Natural killer cell (primary cell): ENCODE measurements around the gene ESR2. TPM values are rescaled to one million over a fixed set of nuclear protein-coding genes. Genes with fewer than 3 reads are reported as not detected.

Experiments
- ATAC-seq, 3 donors: fragments of 150-1000 bp in 2 of 3; fragments of 200-7000 bp in 1 of 3; cut with Tn5 transposase; 1 replicate in 1 of 3; 2 replicates in 2 of 3; pipeline ENCODE4 v1.10.0; 2021; ENCODE audit warnings: mild to moderate bottlenecking in 2 of 3, moderate library complexity in 2 of 3
- DNase-seq, 2 donors: peaks; one replicate each; pipeline versions ENCODE4 v3.0.0 to v3.0.0-alpha.2; 2013 to 2021; ENCODE audit warnings: mixed read lengths in 1 of 2
- H3K27ac ChIP-seq: one replicate; pipeline ENCODE4 v1.5.1; 2013; ENCODE audit warnings: mild to moderate bottlenecking, low read length
- H3K27me3 ChIP-seq: one replicate; pipeline ENCODE4 v1.6.1; 2013; ENCODE audit warnings: low read length; ENCODE audit not compliant: control insufficient read depth, insufficient read depth
- H3K36me3 ChIP-seq: one replicate; pipeline ENCODE4 v1.6.1; 2013; ENCODE audit warnings: low read length; ENCODE audit not compliant: control insufficient read depth, insufficient read depth
- H3K4me1 ChIP-seq: one replicate; pipeline ENCODE4 v1.6.1; 2013; ENCODE audit warnings: low read length; ENCODE audit not compliant: control insufficient read depth, insufficient read depth
- H3K4me3 ChIP-seq: one replicate; pipeline ENCODE4 v1.5.1; 2013; ENCODE audit warnings: low read length
- H3K9me3 ChIP-seq: one replicate; pipeline ENCODE4 v1.6.1; 2013; ENCODE audit warnings: low read length; ENCODE audit not compliant: control insufficient read depth, insufficient read depth
- H3K27ac Mint-ChIP-seq, 2 donors: one replicate each; pipeline ENCODE4 v1.8.0; 2022; ENCODE audit warnings: mild to moderate bottlenecking in 2 of 2, mixed read lengths in 2 of 2, moderate library complexity in 1 of 2
- H3K27me3 Mint-ChIP-seq, 2 donors: one replicate each; pipeline ENCODE4 v1.8.0; 2022; ENCODE audit warnings: low read depth in 2 of 2, mixed read lengths in 2 of 2
- H3K36me3 Mint-ChIP-seq: one replicate; pipeline ENCODE4 v1.8.0; 2022; ENCODE audit warnings: mixed read lengths
- H3K4me1 Mint-ChIP-seq, 2 donors: one replicate each; pipeline ENCODE4 v1.8.0; 2022; ENCODE audit warnings: mixed read lengths in 2 of 2
- H3K4me3 Mint-ChIP-seq: one replicate; pipeline ENCODE4 v1.8.0; 2022; ENCODE audit warnings: mild to moderate bottlenecking, moderate library complexity, mixed read lengths
- H3K9me3 Mint-ChIP-seq, 2 donors: one replicate each; pipeline ENCODE4 v1.8.0; 2022; ENCODE audit warnings: mixed read lengths in 2 of 2
- WGBS: methylation state at CpG from one replicate; pipeline ENCODE4 v1.1.7; 2013; ENCODE audit warnings: missing lambda C conversion rate; ENCODE audit not compliant: insufficient coverage; 5-methylcytosine and 5-hydroxymethylcytosine counted together
- intact Hi-C: fragments of 100-400 bp; cut with micrococcal nuclease; formaldehyde crosslinking; loops from one replicate; pipeline ENCODE4 v1.14.2; 2022
- total RNA-seq, 4 donors: library from RNA; stranded (reverse); fragments of 120-200 nt in 1 of 4; gene quantifications; one replicate each; pipeline versions ENCODE4 v1.2.3 to v1.2.4, GENCODE V29; 2013 to 2022
- TF ChIP-seq, protein P1 (sequence below): fragments of 200-600 bp; IDR thresholded peaks from one replicate; pipeline ENCODE4 v1.8.0; 2022; ENCODE audit warnings: antibody characterized with exemption

The ESR2 gene
- total RNA-seq, 3 donors from 2014 or later (not counting 1 experiment from before 2014, with no cell fraction given): 0.53 TPM; not detected in 2

DNA sequence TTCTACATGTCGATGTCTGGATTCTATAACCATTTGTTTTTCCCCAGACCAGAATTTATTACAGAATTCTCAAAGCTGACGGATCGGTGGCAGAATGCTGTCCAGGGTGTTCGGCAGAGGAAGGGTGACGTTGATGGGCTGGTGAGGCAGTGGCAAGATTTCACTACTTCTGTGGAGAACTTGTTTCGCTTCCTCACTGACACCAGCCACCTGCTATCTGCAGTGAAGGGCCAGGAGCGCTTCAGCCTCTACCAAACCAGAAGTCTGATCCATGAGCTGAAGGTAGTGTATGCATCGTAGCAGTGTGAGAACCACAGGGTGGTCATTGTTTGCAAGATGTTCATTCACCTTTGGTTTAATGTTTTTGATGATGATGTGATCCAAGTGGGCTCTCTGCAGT is 124.0 kb downstream of the ESR2 start:
- H3K4me1 Mint-ChIP-seq: no peaks in the 10 kb centered on the region
- 82% methylated on average over 7 of the region's 8 CpGs for WGBS
- Histone ChIP-seq H3K9me3 (no peaks in the 10 kb centered on the region), H3K36me3 (peaks cover 71% of the 10 kb centered on the region), H3K4me1 (no peaks in the 10 kb centered on the region), H3K27me3 (no peaks in the 10 kb centered on the region), H3K4me3 (no peak overlapping the region), H3K27ac (no peak overlapping the region)
- ATAC-seq: no peak
- H3K27me3 Mint-ChIP-seq: no peaks in the 10 kb centered on the region
- intact Hi-C loops: no loop called here
- TF ChIP-seq, protein P1, sequence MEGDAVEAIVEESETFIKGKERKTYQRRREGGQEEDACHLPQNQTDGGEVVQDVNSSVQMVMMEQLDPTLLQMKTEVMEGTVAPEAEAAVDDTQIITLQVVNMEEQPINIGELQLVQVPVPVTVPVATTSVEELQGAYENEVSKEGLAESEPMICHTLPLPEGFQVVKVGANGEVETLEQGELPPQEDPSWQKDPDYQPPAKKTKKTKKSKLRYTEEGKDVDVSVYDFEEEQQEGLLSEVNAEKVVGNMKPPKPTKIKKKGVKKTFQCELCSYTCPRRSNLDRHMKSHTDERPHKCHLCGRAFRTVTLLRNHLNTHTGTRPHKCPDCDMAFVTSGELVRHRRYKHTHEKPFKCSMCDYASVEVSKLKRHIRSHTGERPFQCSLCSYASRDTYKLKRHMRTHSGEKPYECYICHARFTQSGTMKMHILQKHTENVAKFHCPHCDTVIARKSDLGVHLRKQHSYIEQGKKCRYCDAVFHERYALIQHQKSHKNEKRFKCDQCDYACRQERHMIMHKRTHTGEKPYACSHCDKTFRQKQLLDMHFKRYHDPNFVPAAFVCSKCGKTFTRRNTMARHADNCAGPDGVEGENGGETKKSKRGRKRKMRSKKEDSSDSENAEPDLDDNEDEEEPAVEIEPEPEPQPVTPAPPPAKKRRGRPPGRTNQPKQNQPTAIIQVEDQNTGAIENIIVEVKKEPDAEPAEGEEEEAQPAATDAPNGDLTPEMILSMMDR: no peak
- peak overlapping the region in 1 of 2 donors; percentile 31 for H3K27ac Mint-ChIP-seq
- peaks cover 6% of the 10 kb centered on the region for H3K36me3 Mint-ChIP-seq
- no peaks in the 10 kb centered on the region for H3K9me3 Mint-ChIP-seq
- no peak for DNase-seq
- no peak overlapping the region for H3K4me3 Mint-ChIP-seq

DNA sequence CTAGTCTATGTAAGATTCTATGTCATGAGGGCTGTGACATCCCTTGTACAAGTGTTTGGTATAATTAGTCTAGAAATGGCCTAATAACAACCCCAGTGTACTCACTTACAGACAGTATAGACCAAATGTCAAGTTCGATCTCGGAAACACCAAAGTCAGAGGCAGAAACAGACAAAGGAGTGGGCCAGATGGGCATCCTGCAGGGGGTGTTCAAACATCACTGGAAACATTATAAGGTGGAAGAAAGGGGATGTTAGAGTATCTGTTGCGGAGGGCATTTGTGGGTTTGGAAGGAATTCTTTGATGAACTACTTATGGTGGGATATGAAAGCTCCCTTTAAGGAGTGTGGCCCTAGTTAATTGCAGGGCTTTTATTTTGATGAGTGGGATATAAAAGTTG is 134.6 kb downstream of the ESR2 start:
- peaks cover 53% of the 10 kb centered on the region for H3K36me3 ChIP-seq
- intact Hi-C loops: no loop called here
- H3K27me3 ChIP-seq: no peaks in the 10 kb centered on the region
- H3K4me3 ChIP-seq: no peak overlapping the region
- TF ChIP-seq, protein P1: no peak
- H3K4me3 Mint-ChIP-seq: no peak overlapping the region
- H3K4me1 ChIP-seq: no peaks in the 10 kb centered on the region
- H3K36me3 Mint-ChIP-seq: peaks cover 40% of the 10 kb centered on the region
- H3K27me3 Mint-ChIP-seq: no peaks in the 10 kb centered on the region
- no peak for DNase-seq
- H3K9me3 Mint-ChIP-seq: no peaks in the 10 kb centered on the region
- 80% methylated on average over 3 of the region's 3 CpGs for WGBS
- H3K4me1 Mint-ChIP-seq: peaks cover 0 to 4% of the 10 kb centered on the region in 2 donors
- no peak overlapping the region for H3K27ac ChIP-seq
- H3K9me3 ChIP-seq: no peaks in the 10 kb centered on the region
- no peak for ATAC-seq
- H3K27ac Mint-ChIP-seq: peak overlapping the region; percentile 7 to 42

DNA sequence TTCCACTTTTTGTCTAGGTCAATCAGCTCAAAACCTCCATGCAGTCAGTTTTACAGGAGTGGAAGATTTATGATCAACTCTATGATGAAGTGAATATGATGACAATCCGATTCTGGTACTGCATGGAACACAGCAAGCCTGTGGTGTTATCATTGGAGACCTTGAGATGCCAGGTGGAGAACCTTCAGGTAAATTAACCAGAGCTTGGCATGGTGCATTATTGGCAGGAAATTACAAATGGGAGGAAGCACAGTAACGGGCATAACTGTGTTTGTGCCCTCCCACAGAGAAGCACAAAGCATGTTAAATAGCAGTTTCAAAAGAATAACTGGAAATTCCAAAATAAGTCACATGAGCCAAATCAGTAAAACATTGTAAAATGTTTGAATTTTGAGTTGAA is 135.6 kb downstream of the ESR2 start:
- no peak overlapping the region for H3K4me3 Mint-ChIP-seq
- TF ChIP-seq, protein P1: no peak
- peaks cover 55% of the 10 kb centered on the region for H3K36me3 ChIP-seq
- H3K9me3 Mint-ChIP-seq: no peaks in the 10 kb centered on the region
- no peaks in the 10 kb centered on the region for H3K27me3 Mint-ChIP-seq
- intact Hi-C loops: no loop called here
- peak overlapping the region in 1 of 2 donors; percentile 35 for H3K27ac Mint-ChIP-seq
- peaks cover 45% of the 10 kb centered on the region for H3K36me3 Mint-ChIP-seq
- peaks cover 0 to 4% of the 10 kb centered on the region in 2 donors for H3K4me1 Mint-ChIP-seq
- ATAC-seq: no peak
- no peaks in the 10 kb centered on the region for H3K4me1 ChIP-seq
- WGBS: 89% methylated on average over 2 of the region's 2 CpGs
- no peaks in the 10 kb centered on the region for H3K27me3 ChIP-seq
- no peak overlapping the region for H3K4me3 ChIP-seq
- H3K27ac ChIP-seq: no peak overlapping the region
- no peaks in the 10 kb centered on the region for H3K9me3 ChIP-seq
- DNase-seq: no peak

DNA sequence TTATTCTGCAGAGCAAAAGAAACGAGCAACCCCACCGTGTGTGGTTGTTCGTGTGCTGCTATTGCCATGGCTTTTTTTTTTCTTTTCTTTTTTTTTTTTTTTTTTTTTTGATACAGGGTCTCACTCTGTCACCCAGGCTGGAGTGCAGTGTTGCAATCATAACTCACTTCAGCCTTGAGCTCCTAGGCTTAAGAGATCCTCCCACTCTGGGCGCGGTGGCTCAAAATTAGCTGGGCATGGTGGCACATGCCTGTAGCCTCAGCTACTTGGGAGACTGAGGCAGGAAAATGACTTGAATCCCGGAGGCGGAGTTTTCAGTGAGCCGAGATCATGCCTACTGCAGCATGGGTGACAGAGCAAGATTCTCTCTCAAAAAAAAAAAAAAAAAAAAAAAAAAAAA is 144.2 kb downstream of the ESR2 start:
- no peak overlapping the region for H3K27ac Mint-ChIP-seq
- H3K27ac ChIP-seq: no peak overlapping the region
- H3K9me3 ChIP-seq: no peaks in the 10 kb centered on the region
- TF ChIP-seq, protein P1: no peak
- intact Hi-C loops: loop anchor here (5.0 kb wide), 1 partner anchor 152 kb away; no protein-coding TSS in a partner anchor
- H3K27me3 ChIP-seq: no peaks in the 10 kb centered on the region
- ATAC-seq (no peak), DNase-seq (no peak)
- H3K4me3 ChIP-seq: no peak overlapping the region
- 90% methylated on average over 8 of the region's 8 CpGs for WGBS
- H3K36me3 Mint-ChIP-seq: peaks cover 42% of the 10 kb centered on the region
- H3K36me3 ChIP-seq: peaks cover 36% of the 10 kb centered on the region
- no peaks in the 10 kb centered on the region for H3K4me1 Mint-ChIP-seq
- H3K9me3 Mint-ChIP-seq: no peaks in the 10 kb centered on the region
- H3K4me1 ChIP-seq: no peaks in the 10 kb centered on the region
- no peak overlapping the region for H3K4me3 Mint-ChIP-seq
- no peaks in the 10 kb centered on the region for H3K27me3 Mint-ChIP-seq
